NB4 (cell line): ENCODE data around the gene SPATA32.

Experiments
- DNase-seq: peaks from one replicate; pipeline ENCODE4 v3.0.0; 2010; ENCODE audit warnings: low read depth
- H3K4me3 ChIP-seq: one replicate; pipeline ENCODE4 v1.5.1; 2011; ENCODE audit warnings: mild to moderate bottlenecking, low read depth, low read length, moderate library complexity
- MYC ChIP-seq: IDR thresholded peaks from 2 replicates; pipeline ENCODE4 v1.6.1; 2011; ENCODE audit warnings: low read depth, low read length
- POLR2A ChIP-seq: IDR thresholded peaks from 2 replicates; pipeline ENCODE4 v1.6.1; 2011; ENCODE audit warnings: mild to moderate bottlenecking; ENCODE audit not compliant: insufficient read length; ENCODE audit errors: extremely low read depth
- TF ChIP-seq, protein P1 (sequence below): IDR thresholded peaks from 2 replicates; pipeline ENCODE4 v1.6.1; 2011; ENCODE audit warnings: low read depth, low read length
- TF ChIP-seq, protein P2 (sequence below): IDR thresholded peaks from one replicate; pipeline ENCODE4 v1.5.1; 2012; ENCODE audit warnings: low read depth, low read length

The SPATA32 gene

DNA sequence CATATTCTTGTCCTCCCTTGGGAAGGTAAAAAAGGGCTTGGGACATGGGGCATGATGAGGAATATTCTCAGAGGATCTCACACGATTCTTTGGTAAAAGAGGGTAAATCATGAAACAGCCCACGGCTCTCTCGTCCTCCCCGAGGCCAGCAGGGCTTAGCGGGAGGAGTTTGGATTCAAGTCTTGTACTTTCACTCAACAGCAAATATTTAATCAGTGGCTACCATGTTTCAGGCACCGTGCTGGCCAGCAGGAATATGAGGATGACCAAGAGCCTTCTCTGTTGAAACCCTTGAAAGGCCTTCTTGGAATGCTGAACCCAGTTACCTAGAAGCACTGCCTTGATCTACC lies 46.1 kb upstream of the SPATA32 start:
- H3K4me3 ChIP-seq = no peak overlapping the region
- TF ChIP-seq MYC (no peak), POLR2A (no peak)
- TF ChIP-seq, protein P1, sequence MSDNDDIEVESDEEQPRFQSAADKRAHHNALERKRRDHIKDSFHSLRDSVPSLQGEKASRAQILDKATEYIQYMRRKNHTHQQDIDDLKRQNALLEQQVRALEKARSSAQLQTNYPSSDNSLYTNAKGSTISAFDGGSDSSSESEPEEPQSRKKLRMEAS = no peak
- TF ChIP-seq, protein P2, sequence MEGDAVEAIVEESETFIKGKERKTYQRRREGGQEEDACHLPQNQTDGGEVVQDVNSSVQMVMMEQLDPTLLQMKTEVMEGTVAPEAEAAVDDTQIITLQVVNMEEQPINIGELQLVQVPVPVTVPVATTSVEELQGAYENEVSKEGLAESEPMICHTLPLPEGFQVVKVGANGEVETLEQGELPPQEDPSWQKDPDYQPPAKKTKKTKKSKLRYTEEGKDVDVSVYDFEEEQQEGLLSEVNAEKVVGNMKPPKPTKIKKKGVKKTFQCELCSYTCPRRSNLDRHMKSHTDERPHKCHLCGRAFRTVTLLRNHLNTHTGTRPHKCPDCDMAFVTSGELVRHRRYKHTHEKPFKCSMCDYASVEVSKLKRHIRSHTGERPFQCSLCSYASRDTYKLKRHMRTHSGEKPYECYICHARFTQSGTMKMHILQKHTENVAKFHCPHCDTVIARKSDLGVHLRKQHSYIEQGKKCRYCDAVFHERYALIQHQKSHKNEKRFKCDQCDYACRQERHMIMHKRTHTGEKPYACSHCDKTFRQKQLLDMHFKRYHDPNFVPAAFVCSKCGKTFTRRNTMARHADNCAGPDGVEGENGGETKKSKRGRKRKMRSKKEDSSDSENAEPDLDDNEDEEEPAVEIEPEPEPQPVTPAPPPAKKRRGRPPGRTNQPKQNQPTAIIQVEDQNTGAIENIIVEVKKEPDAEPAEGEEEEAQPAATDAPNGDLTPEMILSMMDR = no peak
- no peak for DNase-seq

DNA sequence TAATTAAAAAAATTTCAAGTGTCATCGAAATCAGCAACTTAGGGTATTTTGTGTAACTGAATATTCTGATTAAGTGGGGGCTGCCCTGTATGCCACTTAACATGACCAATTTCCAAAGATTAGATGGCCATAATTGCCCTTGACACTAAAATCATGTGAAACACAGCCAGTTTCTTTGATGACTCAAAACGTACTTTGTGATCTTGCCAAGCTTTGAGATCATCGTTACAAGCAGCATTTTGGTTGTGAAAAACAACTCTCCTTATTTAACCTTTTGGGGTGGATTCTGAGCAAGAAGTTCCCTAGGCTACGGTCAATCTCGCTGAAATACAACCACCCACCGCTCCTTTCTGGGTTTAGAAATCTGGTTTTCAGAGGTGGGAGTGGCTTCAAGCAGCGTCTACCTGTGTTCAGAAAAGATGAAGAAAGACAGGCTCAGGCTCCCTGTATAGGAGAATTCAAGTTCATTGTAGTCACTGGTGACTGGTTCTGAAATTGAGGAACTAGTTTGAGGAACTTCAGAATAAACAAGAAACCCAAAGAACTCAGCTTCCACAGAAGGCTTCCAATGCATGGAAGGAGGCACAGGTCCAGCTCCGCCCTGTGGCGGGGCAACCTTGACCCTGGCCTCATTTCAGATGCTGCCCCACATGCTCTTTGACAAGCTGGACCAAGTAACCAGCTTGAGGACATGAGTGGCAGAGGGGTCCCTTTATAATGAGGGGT lies 45.6 kb upstream of the SPATA32 start:
- no peak overlapping the region for H3K4me3 ChIP-seq
- DNase-seq = peak; percentile 77
- no peak for TF ChIP-seq POLR2A
- TF ChIP-seq, protein P1 = no peak
- TF ChIP-seq, protein P2 = peak; percentile 6
- TF ChIP-seq MYC = no peak

DNA sequence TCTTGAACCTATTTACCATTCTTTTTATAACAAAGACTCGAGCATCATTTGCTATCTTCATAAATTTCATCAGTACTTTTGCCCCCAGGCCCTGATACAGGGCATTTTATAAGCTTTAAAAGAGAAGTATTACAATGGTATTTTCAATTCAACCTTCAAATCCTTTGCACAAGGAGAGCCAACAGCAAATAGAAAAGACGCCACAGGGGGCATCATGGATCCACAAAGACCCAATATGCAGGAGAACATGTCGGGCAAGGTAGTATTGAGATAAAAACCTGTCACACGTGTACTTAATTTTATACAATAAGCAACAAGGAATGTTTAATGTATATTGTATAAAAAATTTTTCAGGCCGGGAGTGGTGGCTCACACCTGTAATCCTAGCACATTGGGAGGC lies 44.7 kb upstream of the SPATA32 start:
- no peak for DNase-seq
- H3K4me3 ChIP-seq = no peak overlapping the region
- no peak for TF ChIP-seq POLR2A
- TF ChIP-seq MYC = no peak
- TF ChIP-seq, protein P2 = no peak
- TF ChIP-seq, protein P1 = no peak

DNA sequence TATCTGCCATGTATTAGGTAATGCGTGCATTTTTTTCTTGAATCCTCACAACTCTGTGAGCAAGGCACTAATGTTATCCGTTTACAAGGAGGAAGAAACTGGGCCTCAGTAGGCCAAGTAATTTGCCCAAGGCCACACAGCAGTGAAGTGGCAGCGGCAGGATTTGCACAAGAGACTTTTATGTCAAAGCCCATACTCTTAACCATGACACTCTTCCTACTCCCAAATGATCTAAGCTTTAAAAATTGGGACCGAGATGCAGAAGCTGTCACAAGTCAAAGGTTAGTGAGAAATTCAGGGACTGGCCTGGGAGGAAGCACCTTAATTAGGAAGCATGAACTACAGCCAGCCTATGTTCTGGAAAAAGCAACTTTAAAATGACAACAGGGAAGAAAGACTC lies 44.2 kb upstream of the SPATA32 start:
- H3K4me3 ChIP-seq = no peak overlapping the region
- TF ChIP-seq, protein P1 = no peak
- TF ChIP-seq MYC (no peak), POLR2A (no peak)
- TF ChIP-seq, protein P2 = no peak
- DNase-seq = no peak

DNA sequence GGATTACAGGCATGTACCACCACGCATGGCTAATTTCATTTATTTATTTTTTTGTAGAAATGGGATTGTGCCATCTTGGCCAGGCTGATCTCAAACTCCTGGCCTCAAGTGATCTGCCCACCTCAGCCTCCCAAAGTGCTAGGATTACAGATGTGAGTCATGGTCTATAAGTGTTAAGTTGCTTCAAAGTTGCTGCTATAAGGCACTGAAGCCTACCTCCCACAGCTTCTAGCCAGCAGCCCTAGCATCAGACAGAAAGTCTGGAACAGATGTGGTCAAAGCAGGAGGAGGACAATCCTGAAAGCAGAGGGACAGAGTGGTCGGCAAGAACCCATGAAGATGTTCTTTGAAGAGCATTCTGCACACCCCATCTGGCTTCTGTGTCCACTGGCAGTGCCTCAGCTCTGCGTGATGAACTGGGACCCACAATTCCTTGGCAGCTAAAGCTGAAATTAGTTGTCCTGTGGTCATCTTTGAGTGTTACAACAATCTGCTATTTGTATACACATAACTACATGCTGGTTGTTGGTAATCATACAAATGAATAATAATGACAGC lies 43.7 kb upstream of the SPATA32 start:
- TF ChIP-seq, protein P2 = no peak
- TF ChIP-seq MYC = no peak
- TF ChIP-seq, protein P1 = no peak
- TF ChIP-seq POLR2A = no peak
- DNase-seq = no peak
- no peak overlapping the region for H3K4me3 ChIP-seq
